PFSK-1 (cell line): ENCODE data around the gene PACSIN1.

Experiments used
- POLR2AphosphoS5 ChIP-seq: IDR thresholded peaks from 2 replicates; pipeline ENCODE4 v1.6.1; 2012; ENCODE audit warnings: low read depth, mild to moderate bottlenecking, control low read depth, low read length, moderate library complexity
- SIN3A ChIP-seq: IDR thresholded peaks from 2 replicates; pipeline ENCODE4 v1.6.1; 2012; ENCODE audit warnings: mild to moderate bottlenecking, low read length, moderate library complexity, borderline replicate concordance; ENCODE audit not compliant: insufficient read depth
- TF ChIP-seq, protein P1 (sequence below), 2 experiments: IDR thresholded peaks; 2 replicates each; pipeline versions ENCODE4 v1.6.1 to v1.8.0; 2011 to 2012; ENCODE audit warnings: low read depth in 2 of 2, low read length in 2 of 2, control low read depth in 1 of 2, inconsistent platforms in 1 of 2, mild to moderate bottlenecking in 1 of 2, moderate library complexity in 1 of 2; ENCODE audit not compliant: insufficient read depth in 1 of 2

DNA sequence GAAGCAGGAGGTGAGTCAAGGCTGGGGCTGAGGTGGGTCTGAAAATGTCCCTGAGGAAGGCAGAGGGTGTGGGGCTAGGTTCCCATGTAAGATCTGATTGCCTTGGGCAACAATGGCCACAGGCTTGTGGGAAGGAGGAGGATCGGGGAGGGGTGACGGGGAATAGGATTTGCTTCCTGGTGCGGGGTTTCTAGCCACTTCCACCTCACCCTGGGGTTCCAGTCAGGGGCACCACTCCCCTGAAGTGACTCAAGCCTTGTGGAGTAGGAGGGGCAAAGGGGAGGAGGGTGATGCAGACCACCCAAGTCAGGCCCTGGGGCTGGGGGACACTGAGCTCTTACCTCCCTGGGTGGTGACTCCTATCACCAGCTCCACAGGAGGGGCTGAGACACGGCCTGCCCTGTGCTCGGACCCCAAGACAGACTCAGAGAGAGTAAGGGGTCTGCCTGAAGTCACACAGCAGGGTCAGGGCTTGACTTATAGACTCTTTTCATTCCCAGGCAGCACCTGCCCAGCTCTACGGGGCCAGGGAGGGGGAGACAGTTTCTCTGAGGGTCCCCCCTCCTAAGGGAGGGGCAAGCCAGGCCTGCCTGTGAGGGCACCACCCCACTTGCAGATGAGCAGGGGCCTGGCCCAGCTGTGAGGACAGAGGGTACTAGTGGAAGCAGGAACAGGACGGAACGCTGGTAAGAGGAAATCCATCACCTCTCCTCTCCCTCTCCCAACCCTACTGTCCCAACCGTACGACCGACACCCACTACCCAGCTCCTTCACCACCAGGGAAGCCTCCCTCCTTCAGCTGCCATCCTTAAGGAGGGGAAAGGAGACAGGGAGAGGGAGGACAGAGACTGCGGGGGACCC, 102.7 kb downstream of the PACSIN1 start:
- TF ChIP-seq SIN3A, result no peak
- TF ChIP-seq, protein P1, sequence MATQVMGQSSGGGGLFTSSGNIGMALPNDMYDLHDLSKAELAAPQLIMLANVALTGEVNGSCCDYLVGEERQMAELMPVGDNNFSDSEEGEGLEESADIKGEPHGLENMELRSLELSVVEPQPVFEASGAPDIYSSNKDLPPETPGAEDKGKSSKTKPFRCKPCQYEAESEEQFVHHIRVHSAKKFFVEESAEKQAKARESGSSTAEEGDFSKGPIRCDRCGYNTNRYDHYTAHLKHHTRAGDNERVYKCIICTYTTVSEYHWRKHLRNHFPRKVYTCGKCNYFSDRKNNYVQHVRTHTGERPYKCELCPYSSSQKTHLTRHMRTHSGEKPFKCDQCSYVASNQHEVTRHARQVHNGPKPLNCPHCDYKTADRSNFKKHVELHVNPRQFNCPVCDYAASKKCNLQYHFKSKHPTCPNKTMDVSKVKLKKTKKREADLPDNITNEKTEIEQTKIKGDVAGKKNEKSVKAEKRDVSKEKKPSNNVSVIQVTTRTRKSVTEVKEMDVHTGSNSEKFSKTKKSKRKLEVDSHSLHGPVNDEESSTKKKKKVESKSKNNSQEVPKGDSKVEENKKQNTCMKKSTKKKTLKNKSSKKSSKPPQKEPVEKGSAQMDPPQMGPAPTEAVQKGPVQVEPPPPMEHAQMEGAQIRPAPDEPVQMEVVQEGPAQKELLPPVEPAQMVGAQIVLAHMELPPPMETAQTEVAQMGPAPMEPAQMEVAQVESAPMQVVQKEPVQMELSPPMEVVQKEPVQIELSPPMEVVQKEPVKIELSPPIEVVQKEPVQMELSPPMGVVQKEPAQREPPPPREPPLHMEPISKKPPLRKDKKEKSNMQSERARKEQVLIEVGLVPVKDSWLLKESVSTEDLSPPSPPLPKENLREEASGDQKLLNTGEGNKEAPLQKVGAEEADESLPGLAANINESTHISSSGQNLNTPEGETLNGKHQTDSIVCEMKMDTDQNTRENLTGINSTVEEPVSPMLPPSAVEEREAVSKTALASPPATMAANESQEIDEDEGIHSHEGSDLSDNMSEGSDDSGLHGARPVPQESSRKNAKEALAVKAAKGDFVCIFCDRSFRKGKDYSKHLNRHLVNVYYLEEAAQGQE (IDR thresholded peaks at IDR 0.05; ENCODE audit: insufficient read depth in 1 of 2, low read depth in 2 of 2, low read length in 2 of 2), result no peak
- no peak for TF ChIP-seq POLR2AphosphoS5
